Activated CD8-positive, alpha-beta T cell treated with anti-CD3 and anti-CD28 coated beads for 36 hours (primary cell): ENCODE measurements around the gene ZNF808. TPM values are rescaled to one million over a fixed set of nuclear protein-coding genes. Genes with fewer than 3 reads are reported as not detected.
"Not testable (repeated sequence)": the region's sequence is repeated elsewhere in the genome, so short reads cannot be mapped to it uniquely, and the experiment has no call there.

ENCODE experiments used
- ATAC-seq: fragments of 200-7000 bp; cut with Tn5 transposase; one replicate; pipeline ENCODE4 v1.10.0; 2021; ENCODE audit warnings: mild to moderate bottlenecking, moderate library complexity
- CTCF ChIA-PET: fragments of 350-600 bp; sonication (Branson Sonifier 250); formaldehyde crosslinking; loops from one replicate; lab custom pipeline; 2021; ENCODE audit warnings: antibody characterized with exemption; lab: Charles Lee
- POLR2A ChIA-PET: fragments of 350-600 bp; sonication (Branson Sonifier 250); formaldehyde crosslinking; loops from one replicate; lab custom pipeline; 2021; ENCODE audit warnings: antibody characterized with exemption; lab: Charles Lee
- DNase-seq: peaks from one replicate; pipeline ENCODE4 v3.0.0-alpha.2; 2020
- H3K27ac Mint-ChIP-seq: one replicate; pipeline ENCODE4 v1.8.0; 2021; ENCODE audit warnings: mild to moderate bottlenecking, mixed read lengths
- H3K27me3 Mint-ChIP-seq: one replicate; pipeline ENCODE4 v1.8.0; 2021; ENCODE audit warnings: mixed read lengths
- H3K36me3 Mint-ChIP-seq: one replicate; pipeline ENCODE4 v1.8.0; 2021; ENCODE audit warnings: low read depth, mixed read lengths
- H3K4me1 Mint-ChIP-seq: one replicate; pipeline ENCODE4 v1.8.0; 2021; ENCODE audit warnings: low read depth, mixed read lengths
- H3K4me3 Mint-ChIP-seq: one replicate; pipeline ENCODE4 v1.8.0; 2021; ENCODE audit warnings: mild to moderate bottlenecking, moderate library complexity, mixed read lengths
- H3K9me3 Mint-ChIP-seq: one replicate; pipeline ENCODE4 v1.8.0; 2021; ENCODE audit warnings: mixed read lengths
- CTCF ChIP-seq: fragments of 200-600 bp; IDR thresholded peaks from one replicate; pipeline ENCODE4 v1.8.0; 2022; ENCODE audit warnings: antibody characterized with exemption, mild to moderate bottlenecking
- intact Hi-C: fragments of 100-400 bp; cut with micrococcal nuclease; formaldehyde crosslinking; loops from one replicate; pipeline ENCODE4 v1.10.0; 2022
- total RNA-seq, 2 experiments: library from RNA; stranded (reverse); gene quantifications; one replicate each; pipeline ENCODE4 v1.2.3, GENCODE V29; 2021

Gene ZNF808
- 10 to 100 TPM; 32.4 to 32.5 TPM for total RNA-seq

- peak within 1 kb of the TSS; percentile 97 for H3K27ac Mint-ChIP-seq
- CTCF ChIA-PET = interaction anchor here (0.8 to 1.0 kb wide), 2 partner anchors 9 to 279 kb away, joined by 3 to 4 read pairs; no protein-coding TSS in a partner anchor
- intact Hi-C loops = no loop called here
- no peaks in the 10 kb centered on the region for H3K27me3 Mint-ChIP-seq
- peak; percentile 71 for TF ChIP-seq CTCF
- peak within 1 kb of the TSS; percentile 88 for H3K4me3 Mint-ChIP-seq
- peaks cover 16% of the 10 kb centered on the region for H3K36me3 Mint-ChIP-seq
- H3K9me3 Mint-ChIP-seq = peaks cover 10% of the 10 kb centered on the region
- DNase-seq (peak; percentile 98), ATAC-seq (peak; percentile 92)
- POLR2A ChIA-PET = interaction anchor here (1.0 kb wide), 1 partner anchor 13 kb away, joined by 5 read pairs; no protein-coding TSS in a partner anchor
- peaks cover 12% of the 10 kb centered on the region for H3K4me1 Mint-ChIP-seq
These were observed at the start of gene ZNF808 for GRCh38 chr19:52527134-52527955. ZNF808 (plus strand) TSS chr19:52527668; CDS start chr19:52543285, 15,617 bp downstream.

GRCh38 chr19:52484111-52484743 lies 43.2 kb upstream of the ZNF808 start:
- CTCF ChIA-PET, DNase-seq, intact Hi-C loops, H3K27me3 Mint-ChIP-seq, H3K27ac Mint-ChIP-seq, POLR2A ChIA-PET, H3K4me1 Mint-ChIP-seq, ATAC-seq, H3K4me3 Mint-ChIP-seq: not testable (repeated sequence)
- H3K36me3 Mint-ChIP-seq = peaks cover 28% of the 10 kb centered on the region
- peaks cover 41% of the 10 kb centered on the region for H3K9me3 Mint-ChIP-seq

DNA sequence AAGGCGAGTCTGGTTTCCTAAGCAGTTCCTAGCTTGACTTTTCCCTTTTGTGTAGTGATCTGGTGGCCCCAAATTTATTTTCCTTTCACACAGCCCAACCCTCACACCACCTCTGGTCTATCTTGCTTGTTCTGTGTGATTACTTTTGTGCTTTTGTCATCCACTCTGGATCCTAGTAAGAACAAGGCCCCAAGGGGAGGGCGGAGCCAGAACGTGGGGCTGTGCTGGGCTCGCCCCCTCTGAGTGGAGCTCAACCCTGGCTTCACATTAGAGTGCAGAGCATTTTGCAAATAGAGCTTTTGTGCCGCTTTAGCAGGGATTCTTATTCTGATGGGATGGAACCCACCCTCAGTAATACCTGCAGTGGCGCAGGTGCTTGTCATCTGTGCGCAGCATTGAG lies 42.4 kb upstream of the ZNF808 start:
- H3K27me3 Mint-ChIP-seq, H3K27ac Mint-ChIP-seq, POLR2A ChIA-PET, DNase-seq, CTCF ChIA-PET, intact Hi-C loops, H3K4me3 Mint-ChIP-seq, ATAC-seq, H3K4me1 Mint-ChIP-seq: not testable (repeated sequence)
- H3K36me3 Mint-ChIP-seq = peaks cover 27% of the 10 kb centered on the region
- peaks cover 45% of the 10 kb centered on the region for H3K9me3 Mint-ChIP-seq

DNA sequence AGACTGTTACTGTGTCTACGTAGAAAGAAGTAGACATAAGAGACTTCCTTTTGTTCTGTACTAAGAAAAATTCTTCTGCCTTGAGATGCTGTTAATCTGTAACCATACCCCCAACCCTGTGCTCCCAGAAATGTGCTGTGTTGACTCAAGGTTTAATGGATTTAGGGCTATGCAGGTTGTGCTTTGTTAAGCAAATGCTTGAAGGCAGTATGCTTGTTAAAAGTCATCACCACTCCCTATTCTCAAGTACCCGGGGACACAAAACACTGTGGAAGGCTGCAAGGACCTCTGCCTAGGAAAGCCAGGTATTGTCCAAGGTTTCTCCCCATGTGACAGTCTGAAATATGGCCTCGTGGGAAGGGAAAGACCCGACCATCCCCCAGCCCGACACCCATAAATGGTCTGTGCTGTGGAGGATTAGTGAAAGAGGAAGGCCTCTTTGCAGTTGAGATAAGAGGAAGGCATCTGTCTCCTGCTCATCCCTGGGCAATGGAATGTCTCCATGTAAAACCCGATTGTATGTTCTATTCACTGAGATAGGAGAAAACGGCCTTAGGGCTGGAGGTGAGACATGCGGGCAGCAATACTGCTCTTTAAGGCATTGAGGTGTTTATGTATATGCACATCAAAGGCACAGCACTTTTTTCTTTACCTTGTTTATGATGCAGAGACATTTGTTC lies 41.8 kb upstream of the ZNF808 start:
- H3K4me1 Mint-ChIP-seq, POLR2A ChIA-PET, intact Hi-C loops, H3K4me3 Mint-ChIP-seq, H3K27me3 Mint-ChIP-seq, DNase-seq, CTCF ChIA-PET, H3K27ac Mint-ChIP-seq, ATAC-seq: not testable (repeated sequence)
- peaks cover 45% of the 10 kb centered on the region for H3K9me3 Mint-ChIP-seq
- H3K36me3 Mint-ChIP-seq = peaks cover 27% of the 10 kb centered on the region

GRCh38 chr19:52492201-52492993 lies 35.1 kb upstream of the ZNF808 start:
- CTCF ChIA-PET = no interaction called here
- Mint-ChIP-seq H3K4me1 (no peaks in the 10 kb centered on the region), H3K4me3 (peak overlapping the region; percentile 18), H3K27me3 (peaks cover 5% of the 10 kb centered on the region), H3K9me3 (peaks cover 40% of the 10 kb centered on the region), H3K27ac (no peak overlapping the region), H3K36me3 (peaks cover 24% of the 10 kb centered on the region)
- ATAC-seq = peak; percentile 69
- peak; percentile 43 for DNase-seq
- no peak for TF ChIP-seq CTCF
- POLR2A ChIA-PET = interaction anchor here (0.6 kb wide), 1 partner anchor 14 kb away, joined by 3 read pairs; no protein-coding TSS in a partner anchor
- intact Hi-C loops = no loop called here
